Measurements from ENCODE around the gene SPG11. TPM values are rescaled to one million over a fixed set of nuclear protein-coding genes. Genes with fewer than 3 reads are reported as not detected.

The SPG11 gene
- total and polyA plus RNA-seq, 2 donors = 30.7 to 136 TPM

GRCh38 chr15:44530653-44531052 is 132.8 kb downstream of the SPG11 start:
- Histone ChIP-seq H3K27ac (ENCODE audit: low read depth) (no peak overlapping the region), H3K36me3 (ENCODE audit: insufficient read depth) (peaks cover 2% of the 10 kb centered on the region), H3K4me1 (ENCODE audit: insufficient read depth) (no peaks in the 10 kb centered on the region), H3K4me3 (ENCODE audit: low read depth, low read length) (no peak overlapping the region)
- DNase-seq (ENCODE audit: extremely low spot score) = no peak
- 96% methylated on average over 3 of the region's 3 CpGs for WGBS

DNA sequence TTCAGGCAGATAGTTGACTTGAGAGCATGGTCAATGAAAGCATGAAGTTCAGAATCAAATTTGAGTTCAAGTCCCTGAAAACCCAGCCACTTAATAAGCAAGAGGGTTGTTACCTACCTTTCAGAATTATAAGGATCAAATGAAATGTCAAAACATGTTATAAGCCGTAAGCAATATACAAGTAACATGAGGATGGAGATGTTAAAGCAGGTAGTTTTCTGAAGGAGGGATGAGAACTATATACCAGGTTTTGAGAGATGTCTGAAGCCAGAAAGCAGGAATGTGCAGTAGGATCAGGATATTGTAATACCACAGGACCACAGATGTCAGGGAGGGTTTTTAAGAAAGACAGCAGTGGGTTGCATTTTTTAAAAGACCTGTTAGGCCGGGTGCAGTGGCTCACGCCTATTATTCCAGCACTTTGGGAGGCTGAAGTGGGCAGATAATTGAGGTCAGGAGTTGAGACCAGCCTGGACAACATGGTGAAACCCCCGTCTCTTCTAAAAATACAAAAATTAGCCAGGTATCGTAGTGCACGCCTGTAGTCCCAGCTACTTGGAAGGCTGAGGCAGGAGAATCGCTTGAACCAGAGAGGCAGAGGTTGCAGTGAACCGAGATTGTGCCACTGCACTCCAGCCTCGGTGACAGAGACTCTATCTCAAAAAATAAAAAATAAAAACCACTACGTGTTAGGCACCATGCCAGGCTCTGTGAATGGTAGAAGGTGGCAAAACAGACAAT is 133.4 kb downstream of the SPG11 start:
- no peak overlapping the region for H3K27ac ChIP-seq (ENCODE audit: low read depth)
- H3K36me3 ChIP-seq (ENCODE audit: insufficient read depth) = peaks cover 2% of the 10 kb centered on the region
- no peak overlapping the region for H3K4me3 ChIP-seq (ENCODE audit: low read depth, low read length)
- WGBS = 80% methylated on average over 10 of the region's 10 CpGs
- DNase-seq (ENCODE audit: extremely low spot score) = no peak
- H3K4me1 ChIP-seq (ENCODE audit: insufficient read depth) = no peaks in the 10 kb centered on the region

DNA sequence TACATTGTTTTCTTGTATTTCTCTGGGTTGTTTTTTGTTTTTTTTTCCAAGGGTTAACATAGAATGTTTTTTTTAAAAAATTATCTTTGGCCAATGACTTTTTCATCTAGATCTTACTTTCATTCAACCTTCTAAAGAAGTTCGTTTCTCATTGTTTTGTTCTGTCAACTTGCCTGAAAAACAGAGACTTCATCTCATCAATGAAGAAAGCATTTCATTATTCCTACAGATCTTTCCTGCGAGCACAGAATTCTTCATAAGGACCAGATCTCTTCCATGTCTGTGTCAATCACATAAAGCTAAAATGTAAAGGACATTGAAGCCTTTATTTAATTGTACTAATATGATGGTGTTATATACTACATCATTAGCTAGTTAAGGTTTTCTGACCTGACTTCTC is 136.2 kb downstream of the SPG11 start:
- Histone ChIP-seq H3K27ac (ENCODE audit: low read depth) (no peak overlapping the region), H3K4me3 (ENCODE audit: low read depth, low read length) (no peak overlapping the region), H3K4me1 (ENCODE audit: insufficient read depth) (no peaks in the 10 kb centered on the region), H3K36me3 (ENCODE audit: insufficient read depth) (peaks cover 1% of the 10 kb centered on the region)
- WGBS = 81% methylated on average over 2 of the region's 2 CpGs
- no peak for DNase-seq (ENCODE audit: extremely low spot score)

- no peaks in the 10 kb centered on the region for H3K4me1 ChIP-seq (ENCODE audit: insufficient read depth)
- 97% methylated on average over 1 of the region's 1 CpG for WGBS
- no peak overlapping the region for H3K4me3 ChIP-seq (ENCODE audit: low read depth, low read length)
- DNase-seq (ENCODE audit: extremely low spot score) = no peak
- peaks cover 3% of the 10 kb centered on the region for H3K36me3 ChIP-seq (ENCODE audit: insufficient read depth)
- no peak overlapping the region for H3K27ac ChIP-seq (ENCODE audit: low read depth)
These were observed 138.4 kb downstream of the SPG11 start for GRCh38 chr15:44525018-44525417.

DNA sequence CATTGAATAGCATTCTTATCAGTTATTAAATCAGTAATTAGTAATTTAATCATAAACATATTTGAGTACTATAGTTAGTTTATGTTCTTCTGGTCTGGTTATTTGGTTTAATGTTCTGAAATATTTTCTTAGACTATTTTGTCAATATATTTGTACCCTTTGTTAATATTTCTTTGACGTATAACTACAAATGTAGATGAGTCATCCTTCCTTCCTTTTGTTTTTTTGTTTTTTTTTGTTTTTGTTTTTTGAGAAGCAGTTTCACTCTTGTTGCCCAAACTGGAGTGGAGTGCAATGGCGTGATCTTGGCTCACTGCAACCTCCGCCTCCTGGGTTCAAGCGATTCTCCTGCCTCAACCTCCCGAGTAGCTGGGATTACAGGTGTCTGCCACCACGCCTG is 143.9 kb downstream of the SPG11 start:
- Histone ChIP-seq H3K4me1 (ENCODE audit: insufficient read depth) (no peaks in the 10 kb centered on the region), H3K27ac (ENCODE audit: low read depth) (no peak overlapping the region), H3K4me3 (ENCODE audit: low read depth, low read length) (no peak overlapping the region), H3K36me3 (ENCODE audit: insufficient read depth) (peaks cover 3% of the 10 kb centered on the region)
- 91% methylated on average over 6 of the region's 6 CpGs for WGBS
- no peak for DNase-seq (ENCODE audit: extremely low spot score)

DNA sequence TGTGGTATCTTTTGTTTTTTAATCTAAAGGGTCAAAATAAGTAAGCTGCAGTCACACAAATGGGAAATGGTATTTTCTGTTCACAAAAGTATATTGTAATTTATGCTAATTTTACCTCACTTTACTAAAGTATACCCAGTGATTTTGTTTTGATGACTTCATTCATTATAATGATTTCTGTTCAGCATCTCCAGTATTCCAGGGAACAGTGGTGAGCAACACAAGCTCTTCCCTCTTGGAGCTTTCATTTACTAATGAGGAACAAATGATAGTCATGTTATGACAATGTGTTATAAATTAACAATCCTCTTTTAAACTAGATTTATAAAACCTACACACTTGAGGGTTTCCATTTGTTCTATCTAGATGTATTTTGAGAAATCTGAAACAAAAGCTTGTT is 147.0 kb downstream of the SPG11 start:
- H3K36me3 ChIP-seq (ENCODE audit: insufficient read depth) = no peaks in the 10 kb centered on the region
- no peak overlapping the region for H3K4me3 ChIP-seq (ENCODE audit: low read depth, low read length)
- no peak overlapping the region for H3K27ac ChIP-seq (ENCODE audit: low read depth)
- no peaks in the 10 kb centered on the region for H3K4me1 ChIP-seq (ENCODE audit: insufficient read depth)
- DNase-seq (ENCODE audit: extremely low spot score) = no peak

Small RNA genes lying within 50 kb of the gene (small RNA-seq; reads per million reads assigned to genes)
- not detected for gene RF00019

Other genes with a start within 250 kb of the SPG11 start
- gene CTDSPL2, start 236.0 kb downstream of the SPG11 start, total RNA-seq = 143 TPM
- 16.7 TPM for gene CTDSPL2, start 236.0 kb downstream of the SPG11 start, polyA plus RNA-seq
- 63.2 TPM for gene EIF3J, start 126.5 kb downstream of the SPG11 start, total RNA-seq
- 43.3 TPM for gene EIF3J, start 126.5 kb downstream of the SPG11 start, polyA plus RNA-seq
- 1.7 TPM for gene PATL2, start 47.7 kb upstream of the SPG11 start, total RNA-seq
- gene PATL2, start 47.7 kb upstream of the SPG11 start, polyA plus RNA-seq = 0.57 TPM
- 1,910 TPM for gene B2M, start 47.9 kb upstream of the SPG11 start, total RNA-seq
- 3,964 TPM for gene B2M, start 47.9 kb upstream of the SPG11 start, polyA plus RNA-seq
- gene TRIM69, start 72.9 kb upstream of the SPG11 start, total RNA-seq = 22.0 TPM
- 40.8 TPM for gene TRIM69, start 72.9 kb upstream of the SPG11 start, polyA plus RNA-seq